HepG2 (cell line): Measurements from ENCODE around the gene DIP2C.

Source experiments
- JUND ChIP-seq: sonication (generic); formaldehyde crosslinking; IDR thresholded peaks from 2 replicates; pipeline ENCODE4 v1.8.0; 2022; ENCODE audit warnings: mild to moderate bottlenecking, missing genetic modification reagents
- LBX2 ChIP-seq: sonication (generic); formaldehyde crosslinking; IDR thresholded peaks from 2 replicates; pipeline ENCODE4 v1.5.0; 2020; ENCODE audit warnings: missing genetic modification reagents, mild to moderate bottlenecking, borderline replicate concordance
- NFKBIZ ChIP-seq: IDR thresholded peaks from 2 replicates; pipeline ENCODE4 v1.6.1; 2018; ENCODE audit warnings: missing genetic modification reagents, missing compliant biosample characterization
- NFYC ChIP-seq: IDR thresholded peaks from 2 replicates; pipeline ENCODE4 v1.6.1; 2016; ENCODE audit warnings: missing genetic modification reagents, missing compliant biosample characterization
- POLR2AphosphoS5 ChIP-seq: IDR thresholded peaks from 2 replicates; pipeline ENCODE4 v1.6.1; 2012; ENCODE audit warnings: low read depth, low read length
- ZBTB25 ChIP-seq: IDR thresholded peaks from 2 replicates; pipeline ENCODE4 v1.6.1; 2018; ENCODE audit warnings: missing genetic modification reagents
- ZSCAN29 ChIP-seq: sonication (generic); formaldehyde crosslinking; conservative IDR thresholded peaks from 2 replicates; pipeline ENCODE4 v1.4.0; 2020; ENCODE audit warnings: mild to moderate bottlenecking, missing genetic modification reagents
- TF ChIP-seq, protein P1 (sequence below): sonication (generic); formaldehyde crosslinking; IDR thresholded peaks from 2 replicates; pipeline ENCODE4 v1.8.0; 2022; ENCODE audit warnings: missing genetic modification reagents, mild to moderate bottlenecking, borderline replicate concordance

- TF ChIP-seq POLR2AphosphoS5, result no peak
- no peak for TF ChIP-seq JUND (CRISPR knock-in tag)
- no peak for TF ChIP-seq ZBTB25 (CRISPR knock-in tag)
- TF ChIP-seq NFKBIZ (CRISPR knock-in tag), result no peak
- no peak for TF ChIP-seq NFYC (CRISPR knock-in tag)
- TF ChIP-seq, protein P1, sequence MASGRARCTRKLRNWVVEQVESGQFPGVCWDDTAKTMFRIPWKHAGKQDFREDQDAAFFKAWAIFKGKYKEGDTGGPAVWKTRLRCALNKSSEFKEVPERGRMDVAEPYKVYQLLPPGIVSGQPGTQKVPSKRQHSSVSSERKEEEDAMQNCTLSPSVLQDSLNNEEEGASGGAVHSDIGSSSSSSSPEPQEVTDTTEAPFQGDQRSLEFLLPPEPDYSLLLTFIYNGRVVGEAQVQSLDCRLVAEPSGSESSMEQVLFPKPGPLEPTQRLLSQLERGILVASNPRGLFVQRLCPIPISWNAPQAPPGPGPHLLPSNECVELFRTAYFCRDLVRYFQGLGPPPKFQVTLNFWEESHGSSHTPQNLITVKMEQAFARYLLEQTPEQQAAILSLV (CRISPR knock-in tag), result no peak
- no peak for TF ChIP-seq ZSCAN29 (CRISPR knock-in tag)
- no peak for TF ChIP-seq LBX2 (CRISPR knock-in tag)
These were observed 399.3 kb downstream of the DIP2C start for GRCh38 chr10:290026-290725.
